ENCODE results near the gene FAM156A.

DNA sequence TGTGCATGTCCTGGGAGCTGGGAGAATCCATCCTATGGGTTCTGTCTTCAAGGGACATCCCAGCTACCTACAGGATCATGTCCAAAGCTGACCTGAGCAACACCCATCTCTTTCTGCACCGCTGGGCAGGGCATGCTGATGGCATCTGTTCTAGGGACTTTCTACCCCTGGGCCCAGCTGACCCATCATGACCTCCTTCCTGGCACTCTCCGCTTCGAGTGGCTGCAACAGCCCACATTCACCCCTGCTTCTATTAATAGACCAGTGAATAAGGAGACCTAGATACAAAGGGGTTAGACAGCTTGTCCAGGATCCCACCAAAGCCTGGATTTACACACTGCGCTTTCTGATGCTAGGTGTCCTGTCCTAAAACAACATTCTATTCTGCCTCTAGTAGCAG, 45.7 kb upstream of the FAM156A start:
- TF ChIP-seq, protein P1, sequence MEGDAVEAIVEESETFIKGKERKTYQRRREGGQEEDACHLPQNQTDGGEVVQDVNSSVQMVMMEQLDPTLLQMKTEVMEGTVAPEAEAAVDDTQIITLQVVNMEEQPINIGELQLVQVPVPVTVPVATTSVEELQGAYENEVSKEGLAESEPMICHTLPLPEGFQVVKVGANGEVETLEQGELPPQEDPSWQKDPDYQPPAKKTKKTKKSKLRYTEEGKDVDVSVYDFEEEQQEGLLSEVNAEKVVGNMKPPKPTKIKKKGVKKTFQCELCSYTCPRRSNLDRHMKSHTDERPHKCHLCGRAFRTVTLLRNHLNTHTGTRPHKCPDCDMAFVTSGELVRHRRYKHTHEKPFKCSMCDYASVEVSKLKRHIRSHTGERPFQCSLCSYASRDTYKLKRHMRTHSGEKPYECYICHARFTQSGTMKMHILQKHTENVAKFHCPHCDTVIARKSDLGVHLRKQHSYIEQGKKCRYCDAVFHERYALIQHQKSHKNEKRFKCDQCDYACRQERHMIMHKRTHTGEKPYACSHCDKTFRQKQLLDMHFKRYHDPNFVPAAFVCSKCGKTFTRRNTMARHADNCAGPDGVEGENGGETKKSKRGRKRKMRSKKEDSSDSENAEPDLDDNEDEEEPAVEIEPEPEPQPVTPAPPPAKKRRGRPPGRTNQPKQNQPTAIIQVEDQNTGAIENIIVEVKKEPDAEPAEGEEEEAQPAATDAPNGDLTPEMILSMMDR (tag by site-specific recombination; IDR thresholded peaks at IDR 0.05), result no peak
- TF ChIP-seq ZNF555 (tag by site-specific recombination; conservative IDR thresholded peaks at IDR 0.05), result no peak
- TF ChIP-seq YY1 (tag by site-specific recombination; IDR thresholded peaks at IDR 0.05), result no peak
- no peak for TF ChIP-seq ZNF114 (tag by site-specific recombination; IDR thresholded peaks at IDR 0.05)
- no peak for TF ChIP-seq ZNF768 (tag by site-specific recombination; IDR thresholded peaks at IDR 0.05)
- TF ChIP-seq ZNF830 (tag by site-specific recombination; IDR thresholded peaks at IDR 0.05; ENCODE audit: low read depth), result no peak
- TF ChIP-seq ZNF146 (tag by site-specific recombination; IDR thresholded peaks at IDR 0.05), result no peak
- TF ChIP-seq ZNF223 (tag by site-specific recombination; IDR thresholded peaks at IDR 0.05), result no peak

Data from HEK293 (cell line).